PFSK-1 (cell line): ENCODE measurements around the gene CHSY3.

Source experiments
- FOXP2 ChIP-seq: optimal IDR thresholded peaks from 2 replicates; pipeline ENCODE3; 2011; ENCODE audit warnings: borderline replicate concordance, control low read depth, inconsistent platforms; ENCODE audit not compliant: insufficient read depth; ENCODE audit errors: extremely low read length, extremely low read depth
- POLR2AphosphoS5 ChIP-seq: IDR thresholded peaks from 2 replicates; pipeline ENCODE4 v1.6.1; 2012; ENCODE audit warnings: low read depth, mild to moderate bottlenecking, control low read depth, low read length, moderate library complexity
- SIN3A ChIP-seq: IDR thresholded peaks from 2 replicates; pipeline ENCODE4 v1.6.1; 2012; ENCODE audit warnings: mild to moderate bottlenecking, low read length, moderate library complexity, borderline replicate concordance; ENCODE audit not compliant: insufficient read depth
- TAF1 ChIP-seq: IDR thresholded peaks from 2 replicates; pipeline ENCODE4 v1.6.1; 2012; ENCODE audit warnings: low read length, control low read depth, borderline replicate concordance; ENCODE audit not compliant: insufficient read depth
- TF ChIP-seq, protein P1 (sequence below), 2 experiments: IDR thresholded peaks; 2 replicates each; pipeline versions ENCODE4 v1.6.1 to v1.8.0; 2011 to 2012; ENCODE audit warnings: low read depth in 2 of 2, low read length in 2 of 2, control low read depth in 1 of 2, inconsistent platforms in 1 of 2, mild to moderate bottlenecking in 1 of 2, moderate library complexity in 1 of 2; ENCODE audit not compliant: insufficient read depth in 1 of 2

Gene CHSY3

DNA sequence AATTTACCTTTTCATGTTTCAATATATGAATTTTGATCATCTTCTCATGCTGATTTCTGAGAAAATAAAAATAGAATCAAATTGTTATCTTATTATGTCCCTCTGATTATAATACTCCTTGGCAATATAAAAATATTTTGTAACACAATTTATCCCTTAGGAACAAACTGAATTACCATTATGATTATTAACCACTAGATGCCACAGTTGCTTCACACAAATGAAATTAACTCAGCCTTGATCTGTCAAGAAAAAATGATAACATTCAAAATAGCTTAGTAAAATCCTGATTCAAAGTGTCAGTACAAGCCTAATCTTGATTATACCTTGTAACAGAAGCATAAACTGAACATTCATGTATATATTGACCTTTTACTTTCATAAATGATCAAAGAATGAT is 4.8 kb upstream of the CHSY3 start:
- TF ChIP-seq, protein P1, sequence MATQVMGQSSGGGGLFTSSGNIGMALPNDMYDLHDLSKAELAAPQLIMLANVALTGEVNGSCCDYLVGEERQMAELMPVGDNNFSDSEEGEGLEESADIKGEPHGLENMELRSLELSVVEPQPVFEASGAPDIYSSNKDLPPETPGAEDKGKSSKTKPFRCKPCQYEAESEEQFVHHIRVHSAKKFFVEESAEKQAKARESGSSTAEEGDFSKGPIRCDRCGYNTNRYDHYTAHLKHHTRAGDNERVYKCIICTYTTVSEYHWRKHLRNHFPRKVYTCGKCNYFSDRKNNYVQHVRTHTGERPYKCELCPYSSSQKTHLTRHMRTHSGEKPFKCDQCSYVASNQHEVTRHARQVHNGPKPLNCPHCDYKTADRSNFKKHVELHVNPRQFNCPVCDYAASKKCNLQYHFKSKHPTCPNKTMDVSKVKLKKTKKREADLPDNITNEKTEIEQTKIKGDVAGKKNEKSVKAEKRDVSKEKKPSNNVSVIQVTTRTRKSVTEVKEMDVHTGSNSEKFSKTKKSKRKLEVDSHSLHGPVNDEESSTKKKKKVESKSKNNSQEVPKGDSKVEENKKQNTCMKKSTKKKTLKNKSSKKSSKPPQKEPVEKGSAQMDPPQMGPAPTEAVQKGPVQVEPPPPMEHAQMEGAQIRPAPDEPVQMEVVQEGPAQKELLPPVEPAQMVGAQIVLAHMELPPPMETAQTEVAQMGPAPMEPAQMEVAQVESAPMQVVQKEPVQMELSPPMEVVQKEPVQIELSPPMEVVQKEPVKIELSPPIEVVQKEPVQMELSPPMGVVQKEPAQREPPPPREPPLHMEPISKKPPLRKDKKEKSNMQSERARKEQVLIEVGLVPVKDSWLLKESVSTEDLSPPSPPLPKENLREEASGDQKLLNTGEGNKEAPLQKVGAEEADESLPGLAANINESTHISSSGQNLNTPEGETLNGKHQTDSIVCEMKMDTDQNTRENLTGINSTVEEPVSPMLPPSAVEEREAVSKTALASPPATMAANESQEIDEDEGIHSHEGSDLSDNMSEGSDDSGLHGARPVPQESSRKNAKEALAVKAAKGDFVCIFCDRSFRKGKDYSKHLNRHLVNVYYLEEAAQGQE (IDR thresholded peaks at IDR 0.05; ENCODE audit: insufficient read depth in 1 of 2, low read depth in 2 of 2, low read length in 2 of 2): no peak
- TF ChIP-seq POLR2AphosphoS5 (no peak), TAF1 (no peak), FOXP2 (no peak)

DNA sequence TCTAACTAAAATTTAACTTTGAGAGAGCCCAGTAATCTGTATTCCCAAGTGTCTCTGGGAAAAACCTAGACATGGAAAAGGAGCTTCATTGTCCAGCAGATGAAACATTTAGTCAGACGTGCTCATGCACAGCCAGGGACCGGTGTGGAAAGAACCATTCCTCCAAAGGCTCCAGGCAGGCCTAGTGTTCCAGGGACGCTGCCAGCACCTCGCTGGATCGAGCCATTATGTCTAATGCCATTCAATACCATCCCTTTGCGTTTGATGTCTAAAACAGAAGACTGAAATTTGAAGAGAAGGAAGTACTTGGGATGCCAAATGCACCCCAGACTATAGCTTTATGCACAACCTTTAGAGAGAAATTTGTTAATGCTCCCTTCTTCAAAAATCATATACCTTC is 1.4 kb upstream of the CHSY3 start:
- TF ChIP-seq, protein P1 (IDR thresholded peaks at IDR 0.05; ENCODE audit: insufficient read depth in 1 of 2, low read depth in 2 of 2, low read length in 2 of 2): no peak
- no peak for TF ChIP-seq SIN3A
- TF ChIP-seq POLR2AphosphoS5: no peak
- TF ChIP-seq FOXP2: no peak
- TF ChIP-seq TAF1: no peak

DNA sequence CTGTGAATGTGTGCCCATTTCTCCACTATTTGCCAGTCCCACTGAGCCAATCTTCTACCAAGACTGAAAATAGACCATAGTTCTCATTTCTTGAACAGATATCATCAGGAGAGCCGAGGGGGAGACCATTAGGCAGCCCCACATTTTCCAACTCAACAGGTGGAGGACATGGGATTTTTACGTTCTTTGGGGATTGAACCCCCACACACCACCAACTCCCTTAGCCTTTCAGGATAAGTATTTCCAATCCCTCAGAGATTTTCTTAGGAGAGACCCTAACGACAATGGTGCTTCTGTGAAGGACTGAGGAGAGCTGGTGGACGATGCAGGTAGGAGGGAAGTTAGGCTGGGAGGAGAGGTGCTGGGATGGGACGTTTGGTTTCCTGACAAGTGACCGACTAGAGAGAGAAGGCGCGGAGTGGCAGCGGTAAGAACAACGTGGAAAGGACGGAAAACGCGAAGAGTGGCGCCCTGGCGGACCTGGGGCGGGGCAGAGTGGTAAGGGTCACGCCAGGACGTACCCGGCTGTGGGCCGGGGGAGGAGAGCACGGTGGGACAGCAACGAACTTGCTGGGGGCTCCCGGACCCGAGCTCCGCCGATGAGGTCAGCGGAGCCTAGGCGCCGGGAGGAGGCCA is 681 bp upstream of the CHSY3 start:
- TF ChIP-seq TAF1 (no peak), FOXP2 (no peak), POLR2AphosphoS5 (no peak), SIN3A (no peak)
- TF ChIP-seq, protein P1 (IDR thresholded peaks at IDR 0.05; ENCODE audit: insufficient read depth in 1 of 2, low read depth in 2 of 2, low read length in 2 of 2): no peak

DNA sequence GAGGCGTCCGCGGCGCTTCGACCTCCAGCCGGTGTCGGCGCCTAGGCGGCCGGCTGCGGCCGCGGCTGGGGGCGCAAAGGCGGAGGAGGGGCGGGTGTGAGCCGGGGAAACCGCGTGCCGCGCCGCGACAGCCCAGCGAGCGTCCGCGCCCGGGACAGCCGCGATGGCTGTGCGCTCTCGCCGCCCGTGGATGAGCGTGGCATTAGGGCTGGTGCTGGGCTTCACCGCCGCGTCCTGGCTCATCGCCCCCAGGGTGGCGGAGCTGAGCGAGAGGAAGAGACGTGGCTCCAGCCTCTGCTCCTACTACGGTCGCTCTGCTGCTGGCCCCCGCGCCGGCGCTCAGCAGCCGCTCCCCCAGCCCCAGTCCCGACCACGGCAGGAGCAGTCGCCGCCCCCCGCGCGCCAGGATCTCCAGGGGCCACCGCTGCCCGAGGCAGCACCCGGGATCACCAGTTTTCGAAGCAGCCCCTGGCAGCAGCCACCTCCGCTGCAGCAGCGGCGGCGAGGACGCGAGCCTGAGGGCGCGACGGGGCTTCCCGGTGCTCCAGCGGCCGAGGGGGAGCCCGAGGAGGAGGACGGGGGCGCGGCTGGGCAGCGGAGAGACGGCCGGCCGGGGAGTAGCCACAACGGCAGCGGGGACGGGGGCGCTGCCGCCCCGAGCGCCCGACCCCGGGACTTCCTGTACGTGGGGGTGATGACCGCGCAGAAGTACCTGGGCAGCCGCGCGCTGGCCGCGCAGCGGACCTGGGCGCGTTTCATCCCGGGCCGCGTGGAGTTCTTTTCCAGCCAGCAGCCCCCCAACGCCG is 605 bp downstream of the CHSY3 start:
- TF ChIP-seq TAF1 (no peak), POLR2AphosphoS5 (no peak), FOXP2 (no peak), SIN3A (no peak)
- TF ChIP-seq, protein P1 (IDR thresholded peaks at IDR 0.05; ENCODE audit: insufficient read depth in 1 of 2, low read depth in 2 of 2, low read length in 2 of 2): no peak
